OCI-LY7 (cell line): Measurements from ENCODE around the gene CAB39.
A peak's percentile ranks its signal among the peaks of the same experiment; 100 is the strongest.

ENCODE experiments used
- CTCF ChIP-seq: fragments of 200-600 bp; sonication (generic); conservative IDR thresholded peaks from 2 replicates; pipeline ENCODE4 v1.5.1; 2014; ENCODE audit warnings: mild to moderate bottlenecking, antibody characterized with exemption, low read length, moderate library complexity, mixed read lengths
- EZH2phosphoT487 ChIP-seq: fragments of 200-600 bp; sonication (generic); IDR thresholded peaks from 2 replicates; pipeline ENCODE4 v1.6.1; 2018; ENCODE audit warnings: low read depth, borderline replicate concordance, mild to moderate bottlenecking, mixed run types, antibody characterized with exemption, low read length, moderate library complexity, mixed read lengths

GRCh38 chr2:230814616-230815015 lies 102.0 kb downstream of the CAB39 start:
- peak; percentile 75 for TF ChIP-seq CTCF
- TF ChIP-seq EZH2phosphoT487: no peak
